Smooth muscle cell (in vitro differentiated cells): Measurements from ENCODE around the gene USP22. TPM values are rescaled to one million over a fixed set of nuclear protein-coding genes. Genes with fewer than 3 reads are reported as not detected.

Experiments
- DNase-seq: peaks from one replicate; lab custom pipeline; 2025; ENCODE audit not compliant: unreplicated experiment; lab: John Stamatoyannopoulos, UW
- H2AFZ ChIP-seq: fragments of 200-600 bp; sonication (generic); 2 replicates; pipeline ENCODE4 v1.6.0; 2016; ENCODE audit warnings: antibody characterized with exemption, low read depth, mild to moderate bottlenecking
- H3F3A ChIP-seq: fragments of 200-600 bp; sonication (generic); 2 replicates; pipeline ENCODE4 v1.6.0; 2017; ENCODE audit warnings: antibody characterized with exemption, low read depth
- H3K27ac ChIP-seq: fragments of 200-600 bp; sonication (generic); 2 replicates; pipeline ENCODE4 v1.5.1; 2016; ENCODE audit warnings: low read depth, mild to moderate bottlenecking
- H3K27me3 ChIP-seq: fragments of 200-600 bp; sonication (generic); 2 replicates; pipeline ENCODE4 v1.6.1; 2016; ENCODE audit warnings: low read depth, mild to moderate bottlenecking
- H3K36me3 ChIP-seq: fragments of 200-600 bp; sonication (generic); 2 replicates; pipeline ENCODE4 v1.5.1; 2016; ENCODE audit warnings: low read depth
- H3K4me1 ChIP-seq: fragments of 200-600 bp; sonication (generic); 2 replicates; pipeline ENCODE4 v1.5.1; 2016; ENCODE audit warnings: low read depth
- H3K4me2 ChIP-seq: fragments of 200-600 bp; sonication (generic); 2 replicates; pipeline ENCODE4 v1.6.0; 2016; ENCODE audit warnings: mild to moderate bottlenecking
- H3K4me3 ChIP-seq: fragments of 200-600 bp; sonication (generic); 2 replicates; pipeline ENCODE4 v1.5.1; 2016; ENCODE audit warnings: mild to moderate bottlenecking
- H3K79me2 ChIP-seq: fragments of 200-600 bp; sonication (generic); 2 replicates; pipeline ENCODE4 v1.6.0; 2016; ENCODE audit warnings: low read depth, mild to moderate bottlenecking
- H3K9ac ChIP-seq: fragments of 200-600 bp; sonication (generic); 2 replicates; pipeline ENCODE4 v1.6.0; 2016; ENCODE audit warnings: low read depth
- H3K9me3 ChIP-seq: fragments of 200-600 bp; sonication (generic); replicated peaks from 2 replicates; pipeline ENCODE4 v1.5.1; 2016; ENCODE audit warnings: low read depth
- H4K20me1 ChIP-seq: fragments of 200-600 bp; sonication (generic); 2 replicates; pipeline ENCODE4 v1.6.0; 2016; ENCODE audit warnings: low read depth
- CTCF ChIP-seq: fragments of 200-600 bp; sonication (generic); IDR thresholded peaks from 2 replicates; pipeline ENCODE4 v1.5.1; 2017; ENCODE audit warnings: borderline replicate concordance, mild to moderate bottlenecking, antibody characterized with exemption; ENCODE audit not compliant: insufficient read depth, poor library complexity, severe bottlenecking
- WGBS: methylation state at CpG from one replicate; pipeline ENCODE4 v1.1.7; 2016; ENCODE audit warnings: low lambda C conversion rate; 5-methylcytosine and 5-hydroxymethylcytosine counted together
- polyA plus RNA-seq: library from polyadenylated mRNA; unstranded; fragments of >200 nt; fragmentation: Nextera tagmentation; extraction: Ambion mirVana; gene quantifications from 2 replicates; pipeline ENCODE4 v1.2.1, GENCODE V29; 2016
- total RNA-seq: library from RNA; depleted of rRNA; stranded (reverse); fragments of >200 nt; gene quantifications from 2 replicates; pipeline ENCODE4 v1.2.3, GENCODE V29; 2014

USP22 gene
- total and polyA plus RNA-seq, 2 experiments from 2014 or later: 79.3 to 151 TPM

GRCh38 chr17:21075739-21076085 lies 32.9 kb upstream of the USP22 start:
- H3K79me2 ChIP-seq: no peaks in the 10 kb centered on the region
- H4K20me1 ChIP-seq: no peaks in the 10 kb centered on the region
- H3K27ac ChIP-seq: no peak overlapping the region
- H3K9me3 ChIP-seq: no peaks in the 10 kb centered on the region
- H3K4me2 ChIP-seq: no peak overlapping the region
- no peak overlapping the region for H3K4me3 ChIP-seq
- WGBS: 82% methylated on average over 11 of the region's 11 CpGs
- H3K4me1 ChIP-seq: no peaks in the 10 kb centered on the region
- H3K27me3 ChIP-seq: no peaks in the 10 kb centered on the region
- H3K36me3 ChIP-seq: no peaks in the 10 kb centered on the region
- TF ChIP-seq CTCF: no peak
- no peak overlapping the region for H3K9ac ChIP-seq
- no peaks in the 10 kb centered on the region for H3F3A ChIP-seq
- H2AFZ ChIP-seq: no peak overlapping the region
- no peak for DNase-seq

- Histone ChIP-seq H3K27ac (no peak overlapping the region), H3K27me3 (no peaks in the 10 kb centered on the region), H3F3A (no peaks in the 10 kb centered on the region), H3K9ac (no peak overlapping the region), H3K79me2 (no peaks in the 10 kb centered on the region), H3K9me3 (no peaks in the 10 kb centered on the region), H4K20me1 (no peaks in the 10 kb centered on the region), H2AFZ (no peak overlapping the region), H3K36me3 (no peaks in the 10 kb centered on the region), H3K4me1 (no peaks in the 10 kb centered on the region), H3K4me2 (no peak overlapping the region), H3K4me3 (no peak overlapping the region)
- no peak for TF ChIP-seq CTCF
- no peak for DNase-seq
- 79% methylated on average over 11 of the region's 11 CpGs for WGBS
Measured at GRCh38 chr17:21072745-21073197, 30.0 kb upstream of the USP22 start.

GRCh38 chr17:21066394-21066793 lies 23.6 kb upstream of the USP22 start:
- WGBS: 46% methylated on average over 2 of the region's 2 CpGs
- no peaks in the 10 kb centered on the region for H3F3A ChIP-seq
- no peaks in the 10 kb centered on the region for H4K20me1 ChIP-seq
- DNase-seq: no peak
- no peaks in the 10 kb centered on the region for H3K36me3 ChIP-seq
- H3K9ac ChIP-seq: no peak overlapping the region
- TF ChIP-seq CTCF: no peak
- H3K79me2 ChIP-seq: no peaks in the 10 kb centered on the region
- no peak overlapping the region for H3K4me2 ChIP-seq
- H3K27me3 ChIP-seq: no peaks in the 10 kb centered on the region
- H3K4me3 ChIP-seq: no peak overlapping the region
- H3K4me1 ChIP-seq: no peaks in the 10 kb centered on the region
- no peak overlapping the region for H2AFZ ChIP-seq
- no peak overlapping the region for H3K27ac ChIP-seq
- no peaks in the 10 kb centered on the region for H3K9me3 ChIP-seq

- no peaks in the 10 kb centered on the region for H3K79me2 ChIP-seq
- H3K4me2 ChIP-seq: no peak overlapping the region
- no peak for DNase-seq
- H3K9me3 ChIP-seq: no peaks in the 10 kb centered on the region
- no peak overlapping the region for H2AFZ ChIP-seq
- no peaks in the 10 kb centered on the region for H3F3A ChIP-seq
- WGBS: 84% methylated on average over 7 of the region's 7 CpGs
- no peaks in the 10 kb centered on the region for H3K27me3 ChIP-seq
- no peak overlapping the region for H3K9ac ChIP-seq
- no peaks in the 10 kb centered on the region for H3K36me3 ChIP-seq
- H3K27ac ChIP-seq: no peak overlapping the region
- TF ChIP-seq CTCF: no peak
- no peaks in the 10 kb centered on the region for H4K20me1 ChIP-seq
- H3K4me1 ChIP-seq: no peaks in the 10 kb centered on the region
- no peak overlapping the region for H3K4me3 ChIP-seq
Measured at GRCh38 chr17:21061971-21062526, 19.2 kb upstream of the USP22 start.
